PC-9 (cell line): Measurements from ENCODE around the gene SYT8. TPM values are rescaled to one million over a fixed set of nuclear protein-coding genes. Genes with fewer than 3 reads are reported as not detected.

Experiments
- BruUV-seq: library from RNA; stranded (reverse); fragments of 400-500 nt; replicated peaks from 2 replicates; lab custom pipeline; 2021; lab: Mats Ljungman, UMichigan
- CTCF ChIA-PET: fragments of 300-600 bp; sonication (Branson Sonifier 250); formaldehyde crosslinking; loops from one replicate; lab custom pipeline; 2022; ENCODE audit warnings: antibody characterized with exemption; lab: Charles Lee
- POLR2A ChIA-PET: fragments of 300-600 bp; sonication (Branson Sonifier 250); formaldehyde crosslinking; loops from one replicate; lab custom pipeline; 2022; ENCODE audit warnings: antibody characterized with exemption; ENCODE audit not compliant: unreplicated experiment; lab: Charles Lee
- DNase-seq, 2 experiments: peaks; one replicate each; pipeline versions ENCODE4 v3.0.0 to v3.0.0-alpha.2; 2015 to 2022; ENCODE audit warnings: mixed read lengths in 1 of 2
- H2AFZ ChIP-seq: fragments of 200-600 bp; sonication (generic); 2 replicates; pipeline ENCODE4 v1.8.1; 2017; ENCODE audit warnings: antibody characterized with exemption
- H3F3A ChIP-seq: fragments of 200-600 bp; sonication (generic); 2 replicates; pipeline ENCODE4 v1.8.1; 2017; ENCODE audit warnings: antibody characterized with exemption, mild to moderate bottlenecking, low read depth; ENCODE audit not compliant: insufficient read depth
- H3K27ac ChIP-seq: fragments of 200-600 bp; sonication (generic); 2 replicates; pipeline ENCODE4 v1.6.1; 2016; ENCODE audit warnings: mixed run types
- H3K27me3 ChIP-seq: fragments of 200-600 bp; sonication (generic); 2 replicates; pipeline ENCODE4 v1.6.1; 2016; ENCODE audit warnings: low read depth, mixed run types; ENCODE audit not compliant: insufficient read depth
- H3K36me3 ChIP-seq: fragments of 200-600 bp; sonication (generic); 2 replicates; pipeline ENCODE4 v1.6.1; 2016; ENCODE audit warnings: low read depth, mixed run types
- H3K4me1 ChIP-seq: fragments of 200-600 bp; sonication (generic); replicated peaks from 2 replicates; pipeline ENCODE4 v1.6.1; 2016; ENCODE audit warnings: mixed run types; ENCODE audit not compliant: insufficient read depth
- H3K4me2 ChIP-seq: fragments of 200-600 bp; sonication (generic); 2 replicates; pipeline ENCODE4 v1.6.1; 2017; ENCODE audit warnings: mixed run types
- H3K4me3 ChIP-seq: fragments of 200-600 bp; sonication (generic); 2 replicates; pipeline ENCODE4 v1.6.1; 2016; ENCODE audit warnings: mixed run types
- H3K79me2 ChIP-seq: fragments of 200-600 bp; sonication (generic); 2 replicates; pipeline ENCODE4 v1.6.1; 2017; ENCODE audit warnings: low read depth, mixed run types
- H3K9me2 ChIP-seq: fragments of 200-600 bp; sonication (generic); 2 replicates; pipeline ENCODE4 v1.8.1; 2017; ENCODE audit warnings: mild to moderate bottlenecking; ENCODE audit not compliant: insufficient read depth
- H3K9me3 ChIP-seq: fragments of 200-600 bp; sonication (generic); 2 replicates; pipeline ENCODE4 v1.8.1; 2016; ENCODE audit warnings: low read depth; ENCODE audit not compliant: insufficient read depth
- H4K20me1 ChIP-seq: fragments of 200-600 bp; sonication (generic); 2 replicates; pipeline ENCODE4 v1.8.1; 2017; ENCODE audit not compliant: insufficient read depth
- EZH2 ChIP-seq: fragments of 200-600 bp; sonication (generic); IDR thresholded peaks from 2 replicates; pipeline ENCODE4 v1.8.0; 2017; ENCODE audit warnings: antibody characterized with exemption, low read depth
- intact Hi-C: fragments of 100-400 bp; cut with micrococcal nuclease; formaldehyde crosslinking; loops from one replicate; pipeline ENCODE4 v1.10.0; 2022; ENCODE audit not compliant: unreplicated experiment
- total RNA-seq: library from RNA; stranded (reverse); gene quantifications from 2 replicates; pipeline ENCODE4 v1.2.3, GENCODE V29; 2021
- TF ChIP-seq, protein P1 (sequence below): fragments of 200-600 bp; sonication (generic); conservative IDR thresholded peaks from 2 replicates; pipeline ENCODE4 v1.6.1; 2017; ENCODE audit warnings: mixed run types, antibody characterized with exemption, mild to moderate bottlenecking, moderate library complexity

Gene SYT8
- total RNA-seq, 1 experiment from 2014 or later, result 8.9 TPM

DNA sequence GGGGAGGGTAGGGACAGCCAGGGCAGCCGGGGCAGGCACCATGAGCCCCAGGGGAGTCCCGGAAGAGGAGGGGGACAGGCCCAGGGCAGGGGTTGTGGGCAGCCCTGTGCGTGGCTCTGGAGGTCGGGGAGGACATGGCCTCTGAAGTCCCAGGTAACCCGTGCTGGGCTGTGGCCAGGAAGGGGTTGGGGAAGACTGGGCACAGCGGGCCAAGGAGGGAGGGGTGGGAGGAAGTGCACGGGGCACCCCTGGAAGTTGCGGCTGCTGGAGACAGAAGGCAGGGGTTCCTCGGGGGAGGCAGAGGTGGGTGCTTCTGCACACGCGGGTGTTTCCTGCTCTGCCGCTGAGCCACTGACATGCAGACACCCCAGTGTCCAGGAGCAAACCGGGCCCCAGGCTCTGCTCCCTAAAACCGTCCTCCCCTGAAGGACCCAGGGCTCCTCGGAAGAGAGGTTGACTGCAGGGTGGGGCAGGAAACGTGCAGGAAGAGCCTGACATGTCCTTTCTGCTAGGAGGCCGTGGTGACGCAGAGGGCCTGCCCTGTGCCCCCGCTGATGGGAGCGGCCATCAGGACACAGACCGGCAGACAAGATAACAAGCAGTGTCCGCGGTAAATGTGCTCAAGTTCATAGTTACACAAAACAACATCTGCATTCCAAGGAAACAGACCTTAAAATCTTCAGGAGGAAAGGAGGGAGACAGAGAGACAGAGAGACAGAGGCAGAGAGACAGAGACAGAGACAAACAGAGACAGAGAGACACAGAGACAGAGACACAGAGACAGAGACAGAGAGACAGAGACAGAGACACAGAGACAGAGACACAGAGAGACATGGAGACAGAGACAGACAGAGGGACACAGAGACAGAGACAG, 9.7 kb downstream of the SYT8 start:
- H3K9me2 ChIP-seq, result no peaks in the 10 kb centered on the region
- no peaks in the 10 kb centered on the region for H3K27me3 ChIP-seq
- no peaks in the 10 kb centered on the region for H3K9me3 ChIP-seq
- no peak overlapping the region for H3K27ac ChIP-seq
- no peak for DNase-seq
- no peaks in the 10 kb centered on the region for H3K79me2 ChIP-seq
- H3F3A ChIP-seq, result no peaks in the 10 kb centered on the region
- CTCF ChIA-PET, result no interaction called here
- H3K4me2 ChIP-seq, result no peak overlapping the region
- no peaks in the 10 kb centered on the region; the same call in 1 of the 2 replicates for H3K4me1 ChIP-seq
- BruUV-seq, result no TSS peak
- H4K20me1 ChIP-seq, result no peaks in the 10 kb centered on the region
- H3K4me3 ChIP-seq, result no peak overlapping the region
- no peaks in the 10 kb centered on the region for H3K36me3 ChIP-seq
- TF ChIP-seq, protein P1, sequence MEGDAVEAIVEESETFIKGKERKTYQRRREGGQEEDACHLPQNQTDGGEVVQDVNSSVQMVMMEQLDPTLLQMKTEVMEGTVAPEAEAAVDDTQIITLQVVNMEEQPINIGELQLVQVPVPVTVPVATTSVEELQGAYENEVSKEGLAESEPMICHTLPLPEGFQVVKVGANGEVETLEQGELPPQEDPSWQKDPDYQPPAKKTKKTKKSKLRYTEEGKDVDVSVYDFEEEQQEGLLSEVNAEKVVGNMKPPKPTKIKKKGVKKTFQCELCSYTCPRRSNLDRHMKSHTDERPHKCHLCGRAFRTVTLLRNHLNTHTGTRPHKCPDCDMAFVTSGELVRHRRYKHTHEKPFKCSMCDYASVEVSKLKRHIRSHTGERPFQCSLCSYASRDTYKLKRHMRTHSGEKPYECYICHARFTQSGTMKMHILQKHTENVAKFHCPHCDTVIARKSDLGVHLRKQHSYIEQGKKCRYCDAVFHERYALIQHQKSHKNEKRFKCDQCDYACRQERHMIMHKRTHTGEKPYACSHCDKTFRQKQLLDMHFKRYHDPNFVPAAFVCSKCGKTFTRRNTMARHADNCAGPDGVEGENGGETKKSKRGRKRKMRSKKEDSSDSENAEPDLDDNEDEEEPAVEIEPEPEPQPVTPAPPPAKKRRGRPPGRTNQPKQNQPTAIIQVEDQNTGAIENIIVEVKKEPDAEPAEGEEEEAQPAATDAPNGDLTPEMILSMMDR, result no peak
- TF ChIP-seq EZH2, result no peak
- H2AFZ ChIP-seq, result no peak overlapping the region
- intact Hi-C loops, result no loop called here
- POLR2A ChIA-PET, result no interaction called here

DNA sequence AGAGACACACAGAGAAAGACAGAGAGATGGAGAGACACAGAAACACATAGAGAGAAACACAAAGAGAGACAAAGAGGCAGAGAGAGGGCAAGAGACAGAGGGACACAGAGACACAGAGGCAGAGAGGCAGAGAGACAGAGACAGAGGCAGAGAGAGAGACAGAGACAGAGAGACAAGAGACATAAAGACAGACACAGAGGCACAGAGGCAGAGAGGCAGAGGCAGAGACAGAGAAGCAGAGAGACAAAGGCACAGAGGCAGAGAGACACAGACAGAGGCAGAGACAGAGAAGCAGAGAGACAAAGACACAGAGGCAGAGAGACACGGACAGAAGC, 10.3 kb downstream of the SYT8 start:
- Histone ChIP-seq H2AFZ (no peak overlapping the region), H3K4me3 (no peak overlapping the region), H3K4me2 (no peak overlapping the region), H3K9me2 (no peaks in the 10 kb centered on the region), H3F3A (no peaks in the 10 kb centered on the region), H3K36me3 (no peaks in the 10 kb centered on the region), H3K9me3 (no peaks in the 10 kb centered on the region), H3K4me1 (no peaks in the 10 kb centered on the region; the same call in 1 of the 2 replicates), H3K79me2 (no peaks in the 10 kb centered on the region), H3K27me3 (no peaks in the 10 kb centered on the region), H3K27ac (no peak overlapping the region), H4K20me1 (no peaks in the 10 kb centered on the region)
- DNase-seq, result no peak
- BruUV-seq, result no TSS peak
- no peak for TF ChIP-seq EZH2
- TF ChIP-seq, protein P1, result no peak
- CTCF ChIA-PET, result interaction anchor here (0.7 kb wide), 1 partner anchor 1245 kb away, joined by 3 read pairs; no protein-coding TSS in a partner anchor
- POLR2A ChIA-PET, result no interaction called here
- intact Hi-C loops, result no loop called here

DNA sequence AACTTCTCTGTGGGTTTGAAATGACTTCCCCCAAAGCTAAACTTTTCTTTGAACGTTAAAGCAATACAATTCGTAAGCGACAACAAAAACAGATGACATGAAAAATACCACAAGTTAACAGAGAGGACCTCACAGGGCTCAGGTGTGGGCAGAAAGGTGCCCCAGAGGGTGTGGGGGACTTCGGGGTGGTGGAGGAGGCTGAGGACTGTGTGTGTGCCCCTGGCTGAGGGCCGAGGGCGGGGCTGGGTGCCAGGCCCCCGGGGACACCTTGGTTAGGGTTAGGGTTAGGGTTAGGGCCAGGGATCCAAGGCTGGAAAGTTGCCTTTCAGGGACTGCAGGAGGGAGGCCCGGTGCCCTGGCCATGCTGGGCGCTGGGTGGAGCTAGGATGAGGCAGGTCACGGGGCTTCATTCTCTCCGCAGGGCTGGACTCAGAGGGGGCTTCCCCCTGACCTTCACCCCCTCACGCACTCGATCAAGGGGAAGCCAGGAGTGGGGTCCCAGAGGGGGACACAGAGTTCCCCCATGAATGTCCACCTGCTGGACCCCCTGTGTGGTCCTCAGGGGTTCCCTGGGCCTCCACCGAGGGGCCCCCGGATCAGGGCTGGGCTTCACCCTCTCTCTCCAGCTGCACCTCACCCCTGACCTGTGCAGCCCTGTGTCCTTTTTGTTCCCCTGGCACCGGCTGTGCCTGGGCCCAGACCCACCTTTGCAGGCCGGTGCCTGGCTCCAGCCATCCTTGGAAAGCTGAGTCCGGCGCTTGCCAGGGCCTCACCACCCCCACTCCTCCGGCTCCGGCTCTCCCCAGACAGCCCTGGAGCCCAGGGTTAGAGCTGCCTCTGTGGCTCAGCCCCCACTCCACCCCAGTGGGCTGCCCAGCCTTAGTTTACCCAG, 11.0 kb downstream of the SYT8 start:
- H3K4me3 ChIP-seq, result no peak overlapping the region
- intact Hi-C loops, result no loop called here

More for the DNA sequence above, 11.0 kb downstream of the SYT8 start:
- no peaks in the 10 kb centered on the region for H3K9me3 ChIP-seq
- no peak overlapping the region for H3K27ac ChIP-seq
- H3K27me3 ChIP-seq, result no peaks in the 10 kb centered on the region
- no peaks in the 10 kb centered on the region for H3K79me2 ChIP-seq
- POLR2A ChIA-PET, result no interaction called here
- DNase-seq, result no peak
- H3F3A ChIP-seq, result no peaks in the 10 kb centered on the region
- no peak overlapping the region for H3K4me2 ChIP-seq
- no peaks in the 10 kb centered on the region for H3K36me3 ChIP-seq
- CTCF ChIA-PET, result interaction anchor here (0.7 kb wide), 1 partner anchor 1244 kb away, joined by 3 read pairs; no protein-coding TSS in a partner anchor
- no peaks in the 10 kb centered on the region for H4K20me1 ChIP-seq
- BruUV-seq, result no TSS peak
- no peak overlapping the region for H2AFZ ChIP-seq
- TF ChIP-seq EZH2, result no peak
- TF ChIP-seq, protein P1, result no peak
- H3K9me2 ChIP-seq, result no peaks in the 10 kb centered on the region
- H3K4me1 ChIP-seq, result no peaks in the 10 kb centered on the region; the same call in 1 of the 2 replicates
